ENCODE results near the gene KCTD20. TPM values are rescaled to one million over a fixed set of nuclear protein-coding genes. Genes with fewer than 3 reads are reported as not detected.
A peak's percentile ranks its signal among the peaks of the same experiment; 100 is the strongest.
"Not testable (repeated sequence)": the region's sequence is repeated elsewhere in the genome, so short reads cannot be mapped to it uniquely, and the experiment has no call there.

The KCTD20 gene
- 10 to 100 TPM; 49.7 to 49.8 TPM for total RNA-seq

- peak; percentile 88 for DNase-seq
- no peaks in the 10 kb centered on the region for H3K27me3 Mint-ChIP-seq
- ChIA-PET POLR2A (no interaction called here), CTCF (interaction anchor here (0.9 to 1.1 kb wide), 2 partner anchors 10 to 20 kb away, joined by 4 to 5 read pairs; no protein-coding TSS in a partner anchor)
- peak within 1 kb of the TSS; percentile 97 for H3K4me3 Mint-ChIP-seq
- peak within 1 kb of the TSS; percentile 98 for H3K27ac Mint-ChIP-seq
- H3K9me3 Mint-ChIP-seq, result no peaks in the 10 kb centered on the region
- H3K36me3 Mint-ChIP-seq (ENCODE audit: low read depth), result peaks cover 11% of the 10 kb centered on the region
- peaks cover 39% of the 10 kb centered on the region for H3K4me1 Mint-ChIP-seq
Observed at GRCh38 chr6:36442671-36443470, at the start of gene KCTD20, which contains the start of gene PXT1. KCTD20 (plus strand) TSS chr6:36443000; CDS start chr6:36470098, 27,098 bp downstream. PXT1 (minus strand) TSS chr6:36442854; CDS start chr6:36426082, 16,772 bp downstream.

- DNase-seq, result no peak
- Mint-ChIP-seq H3K36me3 (ENCODE audit: low read depth) (no peaks in the 10 kb centered on the region), H3K27me3 (peaks cover 15% of the 10 kb centered on the region), H3K9me3 (no peaks in the 10 kb centered on the region), H3K4me3 (no peak overlapping the region), H3K27ac (no peak overlapping the region), H3K4me1 (no peaks in the 10 kb centered on the region)
- ChIA-PET CTCF (no interaction called here), POLR2A (no interaction called here)
Observed at GRCh38 chr6:36399970-36400369, 42.8 kb upstream of the KCTD20 start.

DNA sequence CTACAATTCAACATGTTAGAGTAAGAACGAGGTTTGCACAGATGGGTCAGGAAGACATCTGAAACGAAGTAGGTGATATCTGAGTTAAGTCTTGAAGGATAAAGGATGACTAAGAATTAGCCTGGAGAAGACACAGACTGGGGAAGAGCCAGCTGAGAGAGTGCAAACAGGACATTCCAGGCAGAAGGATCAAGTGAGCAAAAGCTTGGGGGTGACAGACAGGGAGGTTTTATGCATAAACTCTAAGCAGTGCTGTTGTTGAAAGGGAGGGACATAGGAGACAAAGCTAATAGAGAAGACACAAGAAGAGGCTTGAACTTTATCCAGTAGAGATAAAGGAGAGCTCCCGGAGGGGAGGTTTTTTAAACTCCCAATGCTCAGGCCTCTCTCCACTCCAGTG, 40.3 kb upstream of the KCTD20 start:
- Mint-ChIP-seq H3K4me1 (no peaks in the 10 kb centered on the region), H3K27me3 (peaks cover 20% of the 10 kb centered on the region), H3K9me3 (no peaks in the 10 kb centered on the region), H3K36me3 (ENCODE audit: low read depth) (no peaks in the 10 kb centered on the region), H3K27ac (no peak overlapping the region), H3K4me3 (no peak overlapping the region)
- CTCF ChIA-PET, result interaction anchor here (0.6 to 1.4 kb wide), 4 partner anchors 9 to 1060 kb away, joined by 3 read pairs; no protein-coding TSS in a partner anchor
- POLR2A ChIA-PET, result no interaction called here
- DNase-seq, result no peak

GRCh38 chr6:36404164-36404563, 38.6 kb upstream of the KCTD20 start:
- no peak overlapping the region for H3K4me3 Mint-ChIP-seq
- no peak for DNase-seq
- ChIA-PET POLR2A (no interaction called here), CTCF (interaction anchor here (1.3 kb wide), 1 partner anchor 38 kb away, joined by 4 read pairs; no protein-coding TSS in a partner anchor)
- H3K4me1 Mint-ChIP-seq, result no peaks in the 10 kb centered on the region
- H3K27me3 Mint-ChIP-seq, result peaks cover 26% of the 10 kb centered on the region
- H3K36me3 Mint-ChIP-seq (ENCODE audit: low read depth), result no peaks in the 10 kb centered on the region
- no peaks in the 10 kb centered on the region for H3K9me3 Mint-ChIP-seq
- no peak overlapping the region for H3K27ac Mint-ChIP-seq

- H3K4me3 Mint-ChIP-seq; H3K4me1 Mint-ChIP-seq; POLR2A ChIA-PET; H3K27ac Mint-ChIP-seq; DNase-seq; CTCF ChIA-PET; H3K36me3 Mint-ChIP-seq (ENCODE audit: low read depth): not testable (repeated sequence)
- Mint-ChIP-seq H3K27me3 (peaks cover 18% of the 10 kb centered on the region), H3K9me3 (peaks cover 11% of the 10 kb centered on the region)
Observed at GRCh38 chr6:36409718-36410117, 33.1 kb upstream of the KCTD20 start.

- H3K27ac Mint-ChIP-seq, result no peak overlapping the region
- H3K36me3 Mint-ChIP-seq (ENCODE audit: low read depth), result no peaks in the 10 kb centered on the region
- H3K4me3 Mint-ChIP-seq, result no peak overlapping the region
- peaks cover 16% of the 10 kb centered on the region for H3K27me3 Mint-ChIP-seq
- no peak for DNase-seq
- H3K4me1 Mint-ChIP-seq, result no peaks in the 10 kb centered on the region
- ChIA-PET POLR2A (no interaction called here), CTCF (no interaction called here)
- H3K9me3 Mint-ChIP-seq, result peaks cover 11% of the 10 kb centered on the region
Observed at GRCh38 chr6:36413489-36414480, 29.0 kb upstream of the KCTD20 start.

DNA sequence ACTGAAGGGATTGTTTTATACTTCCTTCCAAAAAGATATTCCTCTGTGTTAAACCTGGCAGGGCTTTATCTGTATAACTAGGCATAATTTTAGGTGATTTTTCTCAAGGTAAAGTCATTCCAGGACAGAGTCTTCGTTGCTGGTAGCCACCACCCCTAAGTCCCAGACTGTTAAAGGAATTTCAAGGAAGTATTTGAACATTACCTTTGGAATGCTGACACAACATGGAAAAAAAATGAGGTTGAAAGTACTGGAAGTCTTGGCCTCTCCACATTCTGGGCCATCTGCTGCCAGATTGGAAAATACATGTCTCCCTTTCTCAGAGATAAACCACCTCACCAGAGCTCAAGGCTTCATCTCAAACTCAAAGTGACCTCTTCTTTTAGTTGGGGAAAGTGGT, 28.3 kb upstream of the KCTD20 start:
- Mint-ChIP-seq H3K4me3 (no peak overlapping the region), H3K27me3 (peaks cover 11% of the 10 kb centered on the region), H3K4me1 (no peaks in the 10 kb centered on the region), H3K36me3 (ENCODE audit: low read depth) (no peaks in the 10 kb centered on the region), H3K9me3 (peaks cover 11% of the 10 kb centered on the region), H3K27ac (no peak overlapping the region)
- DNase-seq, result no peak
- CTCF ChIA-PET, result interaction anchor here (0.6 kb wide), 1 partner anchor 16 kb away, joined by 4 read pairs; no protein-coding TSS in a partner anchor
- POLR2A ChIA-PET, result no interaction called here

- peaks cover 12% of the 10 kb centered on the region for H3K4me1 Mint-ChIP-seq
- CTCF ChIA-PET, result interaction anchor here (1.1 kb wide), 1 partner anchor 130 kb away, joined by 3 read pairs; no protein-coding TSS in a partner anchor
- H3K36me3 Mint-ChIP-seq (ENCODE audit: low read depth), result no peaks in the 10 kb centered on the region
- H3K27ac Mint-ChIP-seq, result no peak overlapping the region
- DNase-seq, result no peak
- POLR2A ChIA-PET, result no interaction called here
- H3K9me3 Mint-ChIP-seq, result peaks cover 4% of the 10 kb centered on the region
- H3K4me3 Mint-ChIP-seq, result no peak overlapping the region
- H3K27me3 Mint-ChIP-seq, result peaks cover 7% of the 10 kb centered on the region
Observed at GRCh38 chr6:36418558-36418957, 24.2 kb upstream of the KCTD20 start.

GRCh38 chr6:36419310-36419709, 23.5 kb upstream of the KCTD20 start:
- Mint-ChIP-seq H3K27ac (no peak overlapping the region), H3K36me3 (ENCODE audit: low read depth) (no peaks in the 10 kb centered on the region), H3K4me3 (no peak overlapping the region), H3K27me3 (peaks cover 7% of the 10 kb centered on the region), H3K4me1 (peaks cover 19% of the 10 kb centered on the region), H3K9me3 (no peaks in the 10 kb centered on the region)
- POLR2A ChIA-PET, result interaction anchor here (0.6 kb wide), 1 partner anchor 178 kb away, joined by 7 read pairs; no protein-coding TSS in a partner anchor
- CTCF ChIA-PET, result interaction anchor here (0.9 kb wide), 1 partner anchor 12 kb away, joined by 3 read pairs; no protein-coding TSS in a partner anchor
- no peak for DNase-seq

GRCh38 chr6:36422714-36423100, 20.1 kb upstream of the KCTD20 start:
- H3K4me1 Mint-ChIP-seq, result peaks cover 21% of the 10 kb centered on the region
- H3K4me3 Mint-ChIP-seq, result peak overlapping the region; percentile 81
- H3K27me3 Mint-ChIP-seq, result no peaks in the 10 kb centered on the region
- no peak for DNase-seq
- ChIA-PET POLR2A (no interaction called here), CTCF (interaction anchor here (0.6 to 1.7 kb wide), 8 partner anchors 16 to 268 kb away, joined by 3 to 5 read pairs (median 4); partner anchors contain the start of gene KCTD20)
- H3K27ac Mint-ChIP-seq, result peak overlapping the region; percentile 86
- no peaks in the 10 kb centered on the region for H3K36me3 Mint-ChIP-seq (ENCODE audit: low read depth)
- no peaks in the 10 kb centered on the region for H3K9me3 Mint-ChIP-seq

- Mint-ChIP-seq H3K4me1 (peaks cover 21% of the 10 kb centered on the region), H3K27ac (peak overlapping the region; percentile 86), H3K9me3 (no peaks in the 10 kb centered on the region), H3K36me3 (ENCODE audit: low read depth) (no peaks in the 10 kb centered on the region), H3K27me3 (no peaks in the 10 kb centered on the region), H3K4me3 (peak overlapping the region; percentile 81)
- POLR2A ChIA-PET, result no interaction called here
- peak; percentile 99 for DNase-seq
- CTCF ChIA-PET, result interaction anchor here (0.6 to 1.4 kb wide), 11 partner anchors 8 to 267 kb away, joined by 3 to 6 read pairs (median 4); partner anchors contain the start of gene KCTD20
Observed at GRCh38 chr6:36423101-36423824, 19.5 kb upstream of the KCTD20 start.

- peaks cover 21% of the 10 kb centered on the region for H3K4me1 Mint-ChIP-seq
- ChIA-PET CTCF (interaction anchor here (0.6 to 0.7 kb wide), 2 partner anchors 271 to 340 kb away, joined by 5 to 6 read pairs; partner anchors contain the start of gene RAB44), POLR2A (no interaction called here)
- H3K36me3 Mint-ChIP-seq (ENCODE audit: low read depth), result no peaks in the 10 kb centered on the region
- peak overlapping the region; percentile 9 for H3K27ac Mint-ChIP-seq
- no peak overlapping the region for H3K4me3 Mint-ChIP-seq
- no peaks in the 10 kb centered on the region for H3K27me3 Mint-ChIP-seq
- no peak for DNase-seq
- no peaks in the 10 kb centered on the region for H3K9me3 Mint-ChIP-seq
Observed at GRCh38 chr6:36426622-36427021, 16.2 kb upstream of the KCTD20 start.
